RCC 7860 (cell line): ENCODE results near the gene SCG3.

Experiments
- DNase-seq: peaks from one replicate; pipeline ENCODE4 v3.0.0-alpha.2; 2015; ENCODE audit warnings: low spot score
- FAIRE-seq: peaks from 2 replicates; lab custom pipeline; 2012; peaks lifted over from hg19 to GRCh38; lab: Jason Lieb, UNC

SCG3 gene

DNA sequence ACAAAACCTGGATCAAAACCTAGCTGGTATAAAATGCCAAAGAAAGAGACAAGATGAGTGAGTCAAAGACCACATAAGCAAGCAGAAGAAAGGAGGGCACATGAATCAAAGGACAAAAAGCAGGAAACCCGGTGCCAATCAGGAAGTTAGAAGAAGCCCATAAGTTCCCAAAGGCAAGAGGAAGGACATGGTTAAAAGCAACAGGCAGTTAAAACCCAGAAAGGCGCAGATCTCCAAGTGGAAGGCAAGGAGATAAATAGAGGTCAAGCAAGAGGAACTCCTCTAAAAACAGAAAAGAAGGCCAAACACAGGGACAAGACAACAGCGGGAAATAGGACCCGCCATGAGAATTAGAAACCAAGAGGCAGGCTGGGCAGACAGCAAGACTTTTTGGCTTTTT, 74.5 kb downstream of the SCG3 start:
- FAIRE-seq: no peak
- DNase-seq: no peak

DNA sequence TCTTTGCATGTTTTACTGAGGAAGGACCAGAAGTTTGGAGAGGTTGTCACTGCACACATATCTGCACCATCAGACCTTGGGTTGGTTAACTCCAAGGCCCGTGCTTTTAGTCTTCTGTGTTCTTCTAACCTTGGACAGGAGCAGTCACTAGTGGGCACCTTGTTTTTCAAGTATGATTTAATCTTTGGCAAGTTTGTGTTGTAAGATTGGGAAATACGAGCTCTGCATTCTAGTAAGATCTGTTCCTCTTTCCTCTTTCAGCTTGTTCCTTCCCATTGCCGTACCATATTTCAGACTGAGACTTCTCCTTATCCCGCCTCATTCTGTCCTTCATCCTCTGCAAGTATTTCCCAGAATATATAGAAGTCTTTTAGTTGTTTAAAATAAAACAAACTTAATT, 75.2 kb downstream of the SCG3 start:
- FAIRE-seq: no peak
- DNase-seq: no peak

DNA sequence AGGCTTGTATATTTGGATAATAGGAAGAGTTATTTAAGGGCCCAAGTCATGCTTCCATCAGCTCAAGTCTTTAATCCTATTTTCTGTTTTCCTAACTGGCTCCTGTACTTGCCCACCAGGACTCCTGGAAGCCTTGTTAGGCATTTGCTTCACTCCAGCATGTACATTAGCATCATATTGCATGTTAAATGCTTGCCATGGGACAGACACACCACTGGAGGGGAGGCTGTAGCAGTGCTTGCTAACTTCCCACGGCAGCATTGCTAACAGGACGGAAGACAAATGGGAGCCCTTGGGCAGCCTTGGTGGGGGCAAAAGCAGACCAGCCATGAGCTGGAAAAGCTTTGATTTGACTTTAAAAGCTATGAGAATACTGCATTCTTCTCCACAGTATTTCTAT, 76.1 kb downstream of the SCG3 start:
- FAIRE-seq (no peak), DNase-seq (no peak)

DNA sequence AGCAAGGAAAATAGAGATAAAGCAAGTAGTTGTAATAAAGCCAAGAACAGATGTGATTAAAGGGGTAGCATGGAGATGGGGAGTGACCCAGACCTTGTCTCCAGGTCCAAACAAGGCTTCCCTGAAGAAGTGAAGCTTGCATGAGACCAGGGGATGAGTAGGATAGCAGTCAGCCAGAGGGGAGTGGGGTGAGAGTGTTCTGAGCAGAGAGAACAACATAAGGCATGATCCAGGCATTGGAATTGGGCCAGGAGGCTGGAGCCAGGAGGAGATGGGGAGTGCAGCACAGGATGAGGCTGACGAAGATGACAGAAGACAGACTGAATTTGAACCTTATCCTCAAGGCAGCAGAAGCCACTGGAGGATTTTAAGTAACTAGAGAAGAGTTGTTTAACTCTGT, 77.3 kb downstream of the SCG3 start:
- DNase-seq (no peak), FAIRE-seq (no peak)

DNA sequence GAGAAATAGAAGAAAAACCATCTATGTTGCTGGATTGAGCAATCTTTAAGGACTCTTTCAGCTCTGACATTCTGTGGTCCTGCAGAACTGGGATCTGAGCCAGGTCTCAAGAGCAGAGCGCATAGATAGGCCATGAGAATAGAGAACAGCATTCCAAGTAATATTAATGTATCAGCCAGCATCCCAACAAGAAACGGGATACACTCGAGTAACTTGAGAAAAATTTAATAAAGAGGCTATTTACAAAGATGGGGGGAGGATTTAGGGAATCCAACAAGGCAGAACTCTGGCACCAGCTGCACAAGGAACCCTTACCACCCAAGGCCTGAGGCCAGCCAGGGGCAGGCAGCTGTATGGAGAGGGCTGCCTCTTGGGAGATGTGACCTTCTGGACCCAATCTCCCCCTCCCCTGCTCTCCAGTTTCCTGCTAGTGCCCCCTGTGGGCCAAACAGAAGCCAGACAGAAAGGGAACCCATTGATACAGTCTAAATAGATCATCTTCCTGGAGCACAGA, 78.3 kb downstream of the SCG3 start:
- FAIRE-seq: no peak
- DNase-seq: no peak

DNA sequence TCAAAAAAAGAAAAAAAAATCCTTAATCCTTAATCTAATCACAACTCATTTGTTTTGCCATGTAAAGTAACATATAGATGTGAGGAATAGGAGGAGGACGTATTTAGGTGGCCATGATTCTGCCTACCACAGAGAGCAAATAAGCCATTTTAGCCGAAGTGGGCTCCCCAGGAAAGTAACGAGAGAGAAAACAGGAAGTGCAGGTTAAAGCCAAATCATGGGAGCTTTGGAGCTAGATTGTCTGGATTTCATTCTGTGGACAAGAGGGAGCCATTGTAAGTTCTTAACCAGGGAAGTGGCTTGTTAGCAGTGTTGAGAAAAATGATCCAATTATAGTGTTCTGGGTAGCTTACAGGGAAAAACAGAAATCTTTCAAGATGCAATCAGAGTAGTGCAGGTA, 79.5 kb downstream of the SCG3 start:
- FAIRE-seq (no peak), DNase-seq (no peak)

DNA sequence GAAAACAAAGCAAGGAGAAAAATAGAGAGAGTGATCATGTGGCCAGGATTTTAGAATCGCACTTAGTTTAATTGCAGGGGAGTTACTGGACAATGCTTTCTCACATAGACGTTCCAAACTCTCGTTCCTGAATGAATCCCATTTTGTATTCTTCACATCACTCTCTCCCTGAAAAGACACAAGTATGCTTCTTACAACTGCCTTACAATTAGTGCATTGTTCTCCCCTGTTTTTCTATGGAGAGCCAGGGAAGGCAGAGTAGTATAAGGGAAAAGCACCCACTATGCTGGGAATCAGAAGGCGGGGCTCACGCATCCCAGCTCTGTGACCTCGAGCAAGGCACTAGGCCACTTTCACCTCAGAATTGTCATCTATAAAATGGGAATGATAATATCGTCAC, 84.4 kb downstream of the SCG3 start:
- DNase-seq (no peak), FAIRE-seq (no peak)

DNA sequence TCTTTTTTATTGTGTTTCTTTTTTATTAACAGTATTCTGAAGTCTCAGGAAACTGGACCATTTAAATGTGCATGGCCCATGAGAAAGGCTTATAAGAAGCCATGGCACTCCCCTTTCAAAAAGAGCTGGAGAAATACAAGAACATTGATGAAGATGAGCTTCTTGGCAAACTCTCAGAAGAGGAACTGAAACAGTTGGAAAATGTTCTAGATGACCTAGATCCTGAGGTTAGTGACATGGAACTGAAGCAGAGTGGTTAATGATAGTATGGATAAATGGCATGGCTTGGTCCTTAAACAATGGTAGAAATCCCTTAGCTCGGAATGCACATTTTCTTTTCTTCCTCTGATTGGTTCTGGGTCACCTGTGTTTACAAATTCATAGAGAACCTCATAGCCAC, 85.0 kb downstream of the SCG3 start:
- FAIRE-seq: no peak
- DNase-seq: no peak

DNA sequence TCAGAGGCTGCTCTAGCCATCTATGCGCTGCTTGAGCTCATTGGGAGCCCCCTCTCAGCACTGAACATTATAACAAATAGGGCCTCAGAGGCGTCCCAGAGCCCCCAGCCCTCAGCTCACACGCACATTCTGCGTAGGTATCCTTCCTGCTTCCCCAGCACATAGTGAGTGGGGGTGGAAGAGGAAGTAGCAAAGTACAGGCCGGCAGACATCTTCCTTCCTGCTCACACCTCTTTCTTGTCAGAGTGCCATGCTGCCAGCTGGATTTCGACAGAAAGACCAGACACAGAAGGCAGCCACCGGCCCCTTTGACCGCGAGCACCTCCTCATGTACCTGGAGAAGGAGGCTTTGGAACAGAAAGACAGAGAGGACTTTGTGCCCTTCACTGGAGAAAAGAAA, 86.7 kb downstream of the SCG3 start:
- FAIRE-seq: no peak
- no peak for DNase-seq
